Measurements from ENCODE around the gene CHPF.

The CHPF gene

GRCh38 chr2:219551441-219552381 is 8.1 kb upstream of the CHPF start:
- peak; percentile 26 for DNase-seq

GRCh38 chr2:219549619-219550018 is 6.0 kb upstream of the CHPF start:
- DNase-seq, result no peak

GRCh38 chr2:219548990-219549389 is 5.4 kb upstream of the CHPF start:
- DNase-seq, result no peak

GRCh38 chr2:219547621-219548020 is 4.0 kb upstream of the CHPF start:
- no peak for DNase-seq

- no peak for DNase-seq
These were observed 2.3 kb upstream of the CHPF start for GRCh38 chr2:219545943-219546352.

- DNase-seq, result no peak
These were observed 1.8 kb upstream of the CHPF start for GRCh38 chr2:219545295-219545942.

GRCh38 chr2:219544567-219544966 is 958 bp upstream of the CHPF start:
- no peak for DNase-seq

GRCh38 chr2:219542931-219543595 is 546 bp downstream of the CHPF start:
- peak; percentile 48 for DNase-seq

GRCh38 chr2:219541611-219542180 is 1.9 kb downstream of the CHPF start:
- DNase-seq, result peak; percentile 46

- no peak for DNase-seq
These were observed 2.7 kb downstream of the CHPF start for GRCh38 chr2:219540784-219541504.

GRCh38 chr2:219539926-219540678 is 3.5 kb downstream of the CHPF start:
- DNase-seq, result no peak

- no peak for DNase-seq
These were observed 4.4 kb downstream of the CHPF start for GRCh38 chr2:219538956-219539788.

- DNase-seq, result no peak
These were observed 5.1 kb downstream of the CHPF start for GRCh38 chr2:219538504-219538951.

- DNase-seq, result no peak
These were observed 5.7 kb downstream of the CHPF start for GRCh38 chr2:219537657-219538488.

- no peak for DNase-seq
These were observed 6.6 kb downstream of the CHPF start for GRCh38 chr2:219536967-219537366.

- DNase-seq, result no peak
These were observed 7.2 kb downstream of the CHPF start for GRCh38 chr2:219536425-219536824.

- no peak for DNase-seq
These were observed 9.5 kb downstream of the CHPF start for GRCh38 chr2:219533930-219534661.

GRCh38 chr2:219532378-219532649 is 11.3 kb downstream of the CHPF start:
- no peak for DNase-seq

- no peak for DNase-seq
These were observed 11.8 kb downstream of the CHPF start for GRCh38 chr2:219531639-219532377.

All from HCEC 1CT (cell line).